D721Med (cell line): ENCODE data around the gene NSD2.

Source experiments
- DNase-seq: peaks from one replicate; pipeline ENCODE4 v3.0.0; 2011; ENCODE audit warnings: low spot score; ENCODE audit not compliant: insufficient read length
- FAIRE-seq: peaks from 2 replicates; lab custom pipeline; 2011; peaks lifted over from hg19 to GRCh38; lab: Jason Lieb, UNC
- CTCF ChIP-seq: IDR thresholded peaks from 2 replicates; pipeline ENCODE4 v1.5.1; 2012; ENCODE audit warnings: mild to moderate bottlenecking, control low read depth; ENCODE audit not compliant: insufficient read depth; ENCODE audit errors: missing control alignments

NSD2 gene

GRCh38 chr4:1968686-1969295 lies 97.6 kb downstream of the NSD2 start:
- DNase-seq (no peak), FAIRE-seq (no peak)
- no peak for TF ChIP-seq CTCF

DNA sequence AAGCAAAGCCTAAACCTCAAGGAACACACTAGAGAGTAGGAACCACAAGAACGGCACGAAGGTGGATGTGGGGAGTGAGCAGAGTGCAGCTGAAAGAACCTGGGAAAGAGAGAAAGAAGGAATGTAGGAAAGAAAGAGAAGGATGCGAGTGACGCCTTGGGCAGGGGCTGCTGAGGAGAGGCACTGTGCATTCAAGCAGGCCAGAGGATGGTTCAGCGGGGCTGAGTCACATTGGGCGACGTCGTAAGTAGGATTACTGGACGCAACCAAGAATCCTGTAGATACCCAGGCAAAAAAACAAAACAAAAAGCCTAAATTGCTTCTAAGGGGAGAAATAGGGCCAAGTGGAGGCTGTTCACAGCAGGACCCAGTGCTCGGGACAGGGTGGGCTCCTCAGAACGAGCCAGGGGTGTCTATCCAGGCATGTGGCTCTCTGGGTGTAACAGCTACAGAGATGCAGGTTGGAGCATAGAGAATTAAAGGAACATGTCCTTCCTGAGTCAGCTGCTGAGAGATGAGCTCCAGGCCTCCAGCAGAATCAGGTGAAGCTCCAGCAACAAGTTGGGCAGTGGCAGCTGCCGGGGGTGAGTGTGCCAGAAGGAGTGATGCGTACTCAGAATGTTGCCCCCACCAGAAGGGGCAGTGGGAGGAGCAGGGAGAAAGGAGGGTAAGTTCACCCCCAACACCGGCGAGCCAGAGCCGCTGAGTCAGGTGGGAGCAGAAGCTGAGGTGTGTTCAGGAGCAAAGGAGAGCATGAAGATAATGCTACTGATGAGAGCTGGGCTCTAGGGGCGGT lies 98.9 kb downstream of the NSD2 start:
- no peak for TF ChIP-seq CTCF
- DNase-seq (no peak), FAIRE-seq (no peak)

DNA sequence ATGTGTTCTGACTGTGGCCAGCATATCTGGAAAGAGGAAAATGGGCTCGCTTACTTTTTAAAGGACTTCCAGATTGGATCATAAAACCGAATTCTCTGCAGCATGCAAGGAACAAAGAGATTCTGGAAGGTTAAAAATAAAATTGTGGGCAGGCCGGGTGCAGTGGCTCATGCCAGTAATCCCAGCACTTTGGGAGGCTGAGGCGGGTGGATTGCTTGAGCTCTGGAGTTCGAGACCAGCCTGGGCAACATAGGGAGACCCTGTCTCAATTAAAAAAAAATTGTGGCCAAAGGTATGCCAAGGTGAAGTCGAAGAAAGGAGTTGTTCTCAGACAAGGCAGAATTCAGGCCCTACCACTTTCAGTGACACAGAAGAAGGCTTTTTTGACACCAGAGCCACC lies 99.7 kb downstream of the NSD2 start:
- TF ChIP-seq CTCF: no peak
- FAIRE-seq (no peak), DNase-seq (no peak)

GRCh38 chr4:1971456-1972200 lies 100.4 kb downstream of the NSD2 start:
- no peak for FAIRE-seq

DNA sequence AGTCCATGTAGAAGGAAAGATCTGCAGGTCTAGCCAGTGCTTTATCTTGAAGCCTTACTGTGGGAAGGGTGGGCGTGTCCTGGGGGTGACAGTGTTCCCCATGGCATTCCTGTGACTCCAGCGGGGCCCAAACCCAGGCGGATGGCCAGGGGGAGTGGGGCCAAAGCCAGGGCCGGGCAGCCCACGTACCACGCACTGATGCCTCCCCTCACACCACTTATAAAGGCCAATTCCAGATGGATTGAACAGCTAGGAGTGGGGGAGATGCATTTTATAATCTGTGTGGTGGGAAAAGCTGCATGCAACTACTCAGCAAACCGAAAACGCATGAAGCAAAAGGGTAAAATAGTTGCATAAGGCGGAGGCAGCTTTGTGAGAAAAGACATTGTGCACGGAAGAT lies 101.2 kb downstream of the NSD2 start:
- DNase-seq: no peak
- no peak for FAIRE-seq
- no peak for TF ChIP-seq CTCF

More at GRCh38 chr4:1971456-1972200, 100.4 kb downstream of the NSD2 start:
- DNase-seq: no peak
- TF ChIP-seq CTCF: no peak

- DNase-seq (no peak), FAIRE-seq (no peak)
- no peak for TF ChIP-seq CTCF
Observed at GRCh38 chr4:1973218-1973617, 102.0 kb downstream of the NSD2 start.

GRCh38 chr4:1973661-1974060 lies 102.5 kb downstream of the NSD2 start:
- TF ChIP-seq CTCF: no peak
- FAIRE-seq (no peak), DNase-seq (no peak)
